Peyer's patch (tissue), 4 donors: ENCODE measurements around the gene HTR3A. TPM values are rescaled to one million over a fixed set of nuclear protein-coding genes. Genes with fewer than 3 reads are reported as not detected.
"Not testable (repeated sequence)": the region's sequence is repeated elsewhere in the genome, so short reads cannot be mapped to it uniquely, and the experiment has no call there.

ENCODE experiments used
- DNase-seq, 3 donors: peaks; one replicate each; pipeline ENCODE4 v3.0.0-alpha.2; 2017 to 2019
- H3K27ac ChIP-seq, 4 donors: fragments of 200-600 bp; sonication (generic); one replicate each; pipeline ENCODE4 v1.5.1; 2016 to 2019
- H3K27me3 ChIP-seq, 2 donors: fragments of 200-600 bp; sonication (generic); one replicate each; pipeline ENCODE4 v1.5.1; 2019
- H3K36me3 ChIP-seq, 3 donors: fragments of 200-600 bp; sonication (generic); one replicate each; pipeline ENCODE4 v1.5.1; 2016 to 2019
- H3K4me1 ChIP-seq, 4 donors: fragments of 200-600 bp; sonication (generic); one replicate each; pipeline ENCODE4 v1.5.1; 2016 to 2019
- H3K4me3 ChIP-seq, 4 donors: fragments of 200-600 bp; sonication (generic); 1 replicate in 3 of 4; 2 replicates in 1 of 4; pipeline ENCODE4 v1.5.1; 2016 to 2019; ENCODE audit warnings: mild to moderate bottlenecking in 1 of 4
- H3K9me3 ChIP-seq, 4 donors: fragments of 200-600 bp; sonication (generic); one replicate each; pipeline ENCODE4 v1.5.1; 2016 to 2019; ENCODE audit warnings: mild to moderate bottlenecking in 1 of 4
- POLR2A ChIP-seq, 2 donors: fragments of 450-650 bp; IDR thresholded peaks; one replicate each; pipeline ENCODE4 v1.5.1; 2017; ENCODE audit warnings: antibody characterized with exemption in 2 of 2, mild to moderate bottlenecking in 2 of 2, moderate library complexity in 2 of 2
- total RNA-seq, 4 donors: library from RNA; depleted of rRNA; stranded (reverse); fragments of >200 nt; gene quantifications; one replicate each; pipeline ENCODE4 v1.1.0, GENCODE V29; 2016
- TF ChIP-seq, protein P1 (sequence below), 6 experiments: fragments of 450-650 bp in 4 of 6; fragments of 200-600 bp in 2 of 6; sonication (generic) in 1 of 6; IDR thresholded peaks; one replicate each; pipeline ENCODE4 v1.5.1; 2017 to 2019; ENCODE audit warnings: antibody characterized with exemption in 6 of 6, mild to moderate bottlenecking in 3 of 6, moderate library complexity in 1 of 6

HTR3A gene
- total RNA-seq, 4 donors from 2014 or later: 0.80 to 1.7 (median 0.95) TPM; not detected in 1

DNA sequence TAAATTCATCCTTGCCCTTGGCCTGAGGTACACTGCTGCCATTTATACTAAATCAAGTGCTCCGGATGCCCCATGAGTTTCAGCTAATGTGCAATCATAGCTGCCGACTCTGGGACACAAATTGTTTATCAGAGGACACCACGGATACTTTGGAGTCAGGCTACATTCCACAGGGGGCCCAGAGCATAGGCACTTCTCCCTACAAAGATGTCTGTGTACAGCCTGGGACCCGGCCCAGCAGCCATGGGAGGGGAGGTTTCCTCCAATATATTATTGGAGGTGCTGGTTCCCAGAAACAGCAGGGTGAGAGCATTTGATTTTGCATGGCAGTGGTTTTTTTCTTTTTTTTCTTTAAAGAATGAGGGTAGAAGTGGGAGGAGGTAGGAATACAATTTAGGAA, 39.0 kb upstream of the HTR3A start:
- no peaks in the 10 kb centered on the region for H3K27me3 ChIP-seq
- no peak overlapping the region for H3K27ac ChIP-seq
- DNase-seq: no peak
- H3K4me3 ChIP-seq: no peak overlapping the region
- H3K36me3 ChIP-seq: no peaks in the 10 kb centered on the region
- TF ChIP-seq, protein P1, sequence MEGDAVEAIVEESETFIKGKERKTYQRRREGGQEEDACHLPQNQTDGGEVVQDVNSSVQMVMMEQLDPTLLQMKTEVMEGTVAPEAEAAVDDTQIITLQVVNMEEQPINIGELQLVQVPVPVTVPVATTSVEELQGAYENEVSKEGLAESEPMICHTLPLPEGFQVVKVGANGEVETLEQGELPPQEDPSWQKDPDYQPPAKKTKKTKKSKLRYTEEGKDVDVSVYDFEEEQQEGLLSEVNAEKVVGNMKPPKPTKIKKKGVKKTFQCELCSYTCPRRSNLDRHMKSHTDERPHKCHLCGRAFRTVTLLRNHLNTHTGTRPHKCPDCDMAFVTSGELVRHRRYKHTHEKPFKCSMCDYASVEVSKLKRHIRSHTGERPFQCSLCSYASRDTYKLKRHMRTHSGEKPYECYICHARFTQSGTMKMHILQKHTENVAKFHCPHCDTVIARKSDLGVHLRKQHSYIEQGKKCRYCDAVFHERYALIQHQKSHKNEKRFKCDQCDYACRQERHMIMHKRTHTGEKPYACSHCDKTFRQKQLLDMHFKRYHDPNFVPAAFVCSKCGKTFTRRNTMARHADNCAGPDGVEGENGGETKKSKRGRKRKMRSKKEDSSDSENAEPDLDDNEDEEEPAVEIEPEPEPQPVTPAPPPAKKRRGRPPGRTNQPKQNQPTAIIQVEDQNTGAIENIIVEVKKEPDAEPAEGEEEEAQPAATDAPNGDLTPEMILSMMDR (IDR thresholded peaks at IDR 0.05): no peak
- no peak for TF ChIP-seq POLR2A (IDR thresholded peaks at IDR 0.05)
- no peaks in the 10 kb centered on the region for H3K4me1 ChIP-seq
- H3K9me3 ChIP-seq: no peaks in the 10 kb centered on the region

DNA sequence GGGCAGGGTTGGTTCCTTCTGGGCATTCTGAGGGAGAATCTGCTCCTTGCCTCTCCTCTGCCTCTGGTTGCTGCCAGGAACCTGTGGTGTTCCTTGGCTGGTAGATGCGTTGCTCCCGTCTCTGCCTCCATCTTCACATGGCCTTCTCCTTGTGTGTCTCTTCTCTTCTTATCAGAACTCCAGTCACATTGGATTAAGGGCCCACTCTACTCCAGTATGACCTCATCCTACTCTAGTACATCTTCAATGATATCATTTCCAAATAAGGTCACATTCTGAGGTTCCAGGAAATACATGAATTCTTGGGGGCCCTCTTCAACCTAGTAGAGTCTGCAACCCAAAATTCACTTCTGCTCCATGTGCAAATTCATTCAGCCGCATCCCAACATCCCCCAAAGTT, 37.0 kb upstream of the HTR3A start:
- Histone ChIP-seq H3K27me3 (no peaks in the 10 kb centered on the region), H3K4me3 (no peak overlapping the region), H3K36me3 (no peaks in the 10 kb centered on the region), H3K4me1 (no peaks in the 10 kb centered on the region), H3K27ac (no peak overlapping the region), H3K9me3 (no peaks in the 10 kb centered on the region)
- DNase-seq: no peak
- TF ChIP-seq, protein P1 (IDR thresholded peaks at IDR 0.05): no peak

DNA sequence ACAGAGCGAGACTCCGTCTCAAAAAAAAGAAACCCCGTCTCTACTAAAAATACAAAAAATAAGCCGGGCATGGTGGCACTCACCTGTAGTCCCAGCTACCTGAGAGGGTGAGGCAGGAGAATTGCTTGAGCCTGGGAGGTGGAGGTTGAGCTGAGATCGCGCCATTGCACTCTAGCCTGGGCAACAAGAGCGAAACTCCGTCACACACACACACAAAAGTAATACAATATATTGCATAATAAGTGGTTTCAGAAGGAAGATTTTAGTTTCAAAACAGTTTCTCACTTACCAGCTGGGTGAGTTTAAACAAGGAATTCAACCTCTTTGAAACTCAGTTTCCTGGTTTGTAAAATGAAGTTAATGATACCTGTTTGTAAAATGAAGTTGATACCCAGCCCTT, 32.7 kb upstream of the HTR3A start:
- H3K36me3 ChIP-seq: no peaks in the 10 kb centered on the region
- no peak overlapping the region for H3K27ac ChIP-seq
- H3K4me3 ChIP-seq: no peak overlapping the region
- no peak for DNase-seq
- no peaks in the 10 kb centered on the region for H3K9me3 ChIP-seq
- no peaks in the 10 kb centered on the region for H3K27me3 ChIP-seq
- H3K4me1 ChIP-seq: no peaks in the 10 kb centered on the region
- TF ChIP-seq, protein P1 (IDR thresholded peaks at IDR 0.05): no peak
- no peak for TF ChIP-seq POLR2A (IDR thresholded peaks at IDR 0.05)

DNA sequence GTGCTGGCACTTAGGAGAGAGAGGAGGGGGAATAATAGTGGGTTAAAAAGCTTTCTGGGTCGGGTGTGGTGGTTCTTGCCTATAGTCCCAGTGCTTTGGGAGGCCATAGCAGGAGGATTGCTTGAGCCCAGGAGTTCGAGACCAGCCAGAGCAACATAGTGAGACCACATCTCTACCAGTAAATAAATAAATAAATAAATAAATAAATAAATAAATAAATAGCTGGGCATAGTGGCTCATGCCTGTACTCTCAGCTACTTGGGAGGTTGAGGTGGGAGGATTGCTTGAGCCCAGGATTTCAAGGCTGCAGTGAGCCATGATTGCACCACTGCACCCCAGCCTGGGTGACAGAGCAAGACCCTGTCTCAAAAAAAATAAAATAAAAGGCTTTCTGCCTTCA, 28.7 kb upstream of the HTR3A start:
- H3K4me1 ChIP-seq, H3K4me3 ChIP-seq, DNase-seq, H3K36me3 ChIP-seq, H3K27ac ChIP-seq, H3K27me3 ChIP-seq, H3K9me3 ChIP-seq: not testable (repeated sequence)

DNA sequence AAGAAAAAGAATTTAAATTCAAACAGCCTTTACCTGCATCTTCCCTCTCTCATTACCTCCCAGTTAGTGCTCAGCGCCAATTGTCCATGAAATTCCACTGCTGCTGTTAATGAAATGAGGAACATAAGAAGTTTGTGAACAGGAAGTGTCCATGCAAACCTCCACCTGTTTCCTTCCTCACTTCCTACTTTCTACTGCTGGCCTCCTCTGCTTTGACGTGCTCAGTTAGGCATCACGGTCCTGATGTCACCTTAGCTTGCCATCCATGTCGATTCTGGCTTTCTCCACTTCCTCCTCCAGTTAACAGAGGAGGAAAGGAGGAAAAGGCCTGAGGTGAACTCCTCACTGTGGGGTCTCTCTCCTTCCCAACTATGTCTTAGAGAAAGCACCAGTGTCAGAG, 26.9 kb upstream of the HTR3A start:
- peaks cover 0 to 4% (median 0%) of the 10 kb centered on the region in 4 donors for H3K4me1 ChIP-seq
- DNase-seq: no peak
- no peaks in the 10 kb centered on the region for H3K36me3 ChIP-seq
- no peak overlapping the region for H3K4me3 ChIP-seq
- no peaks in the 10 kb centered on the region for H3K27me3 ChIP-seq
- no peaks in the 10 kb centered on the region for H3K9me3 ChIP-seq
- TF ChIP-seq, protein P1 (IDR thresholded peaks at IDR 0.05): no peak
- no peak for TF ChIP-seq POLR2A (IDR thresholded peaks at IDR 0.05)
- no peak overlapping the region for H3K27ac ChIP-seq

DNA sequence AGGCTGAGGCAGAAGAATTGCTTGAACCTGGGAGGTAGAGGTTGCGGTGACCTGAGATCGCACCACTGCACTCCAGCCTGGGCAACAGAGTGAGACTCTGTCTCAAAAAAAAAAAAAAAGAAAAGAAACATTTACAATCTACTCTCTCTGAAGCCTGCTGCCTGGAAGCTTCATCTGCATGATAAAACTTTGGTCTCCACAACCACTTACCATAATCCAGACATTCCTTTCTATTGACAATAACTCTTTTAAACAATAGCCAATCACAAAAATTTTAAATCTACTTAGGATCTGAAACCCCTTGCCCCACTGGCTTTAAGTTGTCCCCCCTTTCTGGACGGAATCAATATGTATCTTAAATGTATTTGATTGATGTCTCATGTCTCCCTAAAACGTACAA, 25.0 kb upstream of the HTR3A start:
- DNase-seq: no peak
- Histone ChIP-seq H3K27ac (no peak overlapping the region), H3K36me3 (no peaks in the 10 kb centered on the region), H3K4me3 (no peak overlapping the region), H3K4me1 (peaks cover 0 to 4% (median 0%) of the 10 kb centered on the region in 4 donors), H3K27me3 (no peaks in the 10 kb centered on the region), H3K9me3 (no peaks in the 10 kb centered on the region)
- TF ChIP-seq, protein P1 (IDR thresholded peaks at IDR 0.05): no peak
- no peak for TF ChIP-seq POLR2A (IDR thresholded peaks at IDR 0.05)
